Neural cell (in vitro differentiated cells): ENCODE results near the gene KRTAP10-6. TPM values are rescaled to one million over a fixed set of nuclear protein-coding genes. Genes with fewer than 3 reads are reported as not detected.
"Not testable (repeated sequence)": the region's sequence is repeated elsewhere in the genome, so short reads cannot be mapped to it uniquely, and the experiment has no call there.

Experiments used
- H2AFZ ChIP-seq: fragments of 200-600, 300-800 bp; sonication (generic), shearing (Covaris generic); 2 replicates; pipeline ENCODE4 v1.6.0; 2014; ENCODE audit warnings: low read depth, mild to moderate bottlenecking, antibody characterized with exemption, low read length, moderate library complexity
- H3F3A ChIP-seq: fragments of 200-600 bp; shearing (Covaris generic); 2 replicates; pipeline ENCODE4 v1.6.1; 2016; ENCODE audit warnings: mild to moderate bottlenecking, moderate library complexity, mixed read lengths, antibody characterized with exemption, low read length; ENCODE audit not compliant: insufficient read depth, poor library complexity, severe bottlenecking
- H3K27ac ChIP-seq: fragments of 200-600, 300-800 bp; sonication (generic), shearing (Covaris generic); 2 replicates; pipeline ENCODE4 v1.5.1; 2014; ENCODE audit warnings: mild to moderate bottlenecking, low read length, moderate library complexity
- H3K27me3 ChIP-seq: fragments of 300-800, 200-600 bp; sonication (generic), shearing (Covaris generic); 2 replicates; pipeline ENCODE4 v1.6.0; 2014; ENCODE audit warnings: mild to moderate bottlenecking, low read depth, low read length, moderate library complexity; ENCODE audit not compliant: insufficient read depth
- H3K36me3 ChIP-seq: fragments of 300-800, 200-600 bp; sonication (generic), shearing (Covaris generic); 2 replicates; pipeline ENCODE4 v1.5.1; 2014; ENCODE audit warnings: mild to moderate bottlenecking, antibody characterized with exemption, low read length, moderate library complexity; ENCODE audit not compliant: insufficient read depth
- H3K4me2 ChIP-seq: fragments of 300-800, 200-600 bp; sonication (generic), shearing (Covaris generic); 2 replicates; pipeline ENCODE4 v1.6.0; 2014; ENCODE audit warnings: mild to moderate bottlenecking, low read length
- H3K4me3 ChIP-seq: fragments of 300-800, 200-600 bp; sonication (generic), shearing (Covaris generic); 2 replicates; pipeline ENCODE4 v1.5.1; 2014; ENCODE audit warnings: mild to moderate bottlenecking, low read length, moderate library complexity
- H3K79me2 ChIP-seq: fragments of 200-600 bp; shearing (Covaris generic); replicated peaks from 2 replicates; pipeline ENCODE4 v1.6.0; 2014; ENCODE audit warnings: mild to moderate bottlenecking, low read length, moderate library complexity; ENCODE audit not compliant: insufficient read depth
- H3K9ac ChIP-seq: fragments of 300-800, 200-600 bp; sonication (generic), shearing (Covaris generic); 2 replicates; pipeline ENCODE4 v1.6.1; 2016; ENCODE audit warnings: mild to moderate bottlenecking, low read length, mixed read lengths
- H3K9me2 ChIP-seq: fragments of 200-600 bp; shearing (Covaris generic); 2 replicates; pipeline ENCODE4 v1.6.1; 2016; ENCODE audit warnings: mild to moderate bottlenecking, low read length, mixed read lengths; ENCODE audit not compliant: insufficient read depth
- H3K9me3 ChIP-seq: fragments of 200-600, 300-800 bp; sonication (generic), shearing (Covaris generic); 2 replicates; pipeline ENCODE4 v1.6.1; 2016; ENCODE audit warnings: mild to moderate bottlenecking, mixed run types, low read length, moderate library complexity, mixed read lengths
- H4K20me1 ChIP-seq: fragments of 200-600 bp; shearing (Covaris generic); 2 replicates; pipeline ENCODE4 v1.6.1; 2016; ENCODE audit warnings: mild to moderate bottlenecking, mixed run types; ENCODE audit not compliant: insufficient read depth
- EP300 ChIP-seq: fragments of 450-650 bp; conservative IDR thresholded peaks from 2 replicates; pipeline ENCODE4 v1.6.1; 2014; ENCODE audit warnings: antibody characterized with exemption, mild to moderate bottlenecking, moderate library complexity; ENCODE audit not compliant: poor library complexity, severe bottlenecking
- EZH2 ChIP-seq: fragments of 200-600, 300-800 bp; shearing (Covaris generic), sonication (generic); IDR thresholded peaks from 2 replicates; pipeline ENCODE4 v1.6.1; 2014; ENCODE audit warnings: antibody characterized with exemption, low read length, borderline replicate concordance, mild to moderate bottlenecking; ENCODE audit not compliant: insufficient read depth, poor library complexity, severe bottlenecking
- MXI1 ChIP-seq: fragments of 450-650 bp; conservative IDR thresholded peaks from 2 replicates; pipeline ENCODE4 v1.6.1; 2014; ENCODE audit warnings: antibody characterized with exemption, mild to moderate bottlenecking; ENCODE audit not compliant: poor library complexity, severe bottlenecking
- POLR2AphosphoS5 ChIP-seq: IDR thresholded peaks from 2 replicates; pipeline ENCODE4 v1.6.1; 2012
- RAD21 ChIP-seq: fragments of 450-650 bp; conservative IDR thresholded peaks from 2 replicates; pipeline ENCODE4 v1.6.1; 2014; ENCODE audit warnings: antibody characterized with exemption, mild to moderate bottlenecking, moderate library complexity
- REST ChIP-seq: IDR thresholded peaks from 2 replicates; pipeline ENCODE4 v1.6.1; 2012; ENCODE audit warnings: borderline replicate concordance
- SMC3 ChIP-seq: fragments of 450-650 bp; conservative IDR thresholded peaks from 2 replicates; pipeline ENCODE4 v1.6.1; 2014; ENCODE audit warnings: antibody characterized with exemption, mild to moderate bottlenecking, moderate library complexity; ENCODE audit not compliant: poor library complexity
- TAF1 ChIP-seq: IDR thresholded peaks from 2 replicates; pipeline ENCODE4 v1.6.1; 2012; ENCODE audit warnings: low read depth
- polyA plus RNA-seq: library from polyadenylated mRNA; depleted of rRNA; stranded (reverse); fragments of >200 nt; gene quantifications from 2 replicates; pipeline ENCODE4 v1.2.3, GENCODE V29; 2014
- TF ChIP-seq, protein P1 (sequence below): fragments of 450-650 bp; IDR thresholded peaks from 2 replicates; pipeline ENCODE4 v1.5.1; 2014; ENCODE audit warnings: antibody characterized with exemption, mild to moderate bottlenecking, moderate library complexity; ENCODE audit not compliant: poor library complexity, severe bottlenecking

Gene KRTAP10-6
- polyA plus RNA-seq, 1 donor from 2014 or later: not detected

DNA sequence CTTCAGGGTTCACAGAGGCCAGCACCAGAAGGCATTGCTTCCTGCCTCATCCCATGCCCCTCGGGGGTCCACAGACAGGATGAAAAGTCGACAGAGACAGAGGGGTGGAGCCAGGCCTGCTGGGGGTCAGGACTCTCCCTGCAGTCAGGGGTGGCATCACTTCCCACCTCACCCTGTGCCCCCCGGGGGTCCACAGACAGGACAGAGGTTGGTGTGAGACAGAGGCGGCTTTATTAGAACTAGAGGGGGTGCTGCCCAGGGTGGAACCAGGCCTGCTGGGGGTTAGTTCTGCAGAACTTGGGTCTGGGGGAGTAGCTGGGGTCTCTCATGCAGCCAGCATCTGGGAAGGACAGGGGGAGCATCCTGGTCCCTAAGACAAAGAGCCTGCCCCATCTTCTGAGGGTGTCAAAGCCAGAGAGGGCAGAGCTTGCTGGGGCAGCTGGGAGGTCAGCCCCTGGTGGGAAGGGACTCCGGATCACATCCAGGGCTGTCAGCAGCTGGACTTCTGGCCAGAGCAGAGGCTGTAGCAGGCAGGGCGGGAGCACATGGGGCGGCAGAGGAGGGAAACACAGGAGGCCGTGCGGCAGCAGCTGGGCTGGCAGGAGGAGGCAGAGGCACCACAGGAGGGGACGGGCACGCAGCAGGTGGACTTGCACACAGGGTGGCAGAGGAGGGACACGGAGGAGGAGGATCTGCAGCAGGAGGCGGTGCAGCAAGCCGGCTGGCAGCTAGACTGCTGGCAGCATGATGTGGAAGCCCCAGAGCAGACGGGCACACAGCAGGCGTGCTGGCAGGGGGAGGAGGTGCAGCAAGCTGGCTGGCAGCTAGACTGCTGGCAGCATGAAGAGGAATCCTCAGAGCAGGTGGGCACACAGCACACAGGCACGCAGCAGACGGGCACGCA is 1.2 kb downstream of the KRTAP10-6 start:
- H3K9ac ChIP-seq, H3K36me3 ChIP-seq, H4K20me1 ChIP-seq, H3K27me3 ChIP-seq, H3K4me3 ChIP-seq, H2AFZ ChIP-seq, H3K4me2 ChIP-seq, H3K9me3 ChIP-seq, H3K27ac ChIP-seq, H3F3A ChIP-seq, H3K9me2 ChIP-seq, H3K79me2 ChIP-seq: not testable (repeated sequence)

GRCh38 chr21:44590311-44590721 is 2.0 kb downstream of the KRTAP10-6 start:
- Histone ChIP-seq H3F3A (no peaks in the 10 kb centered on the region), H3K9me3 (no peaks in the 10 kb centered on the region), H3K27me3 (no peaks in the 10 kb centered on the region), H3K9ac (no peak overlapping the region), H2AFZ (no peak overlapping the region), H3K79me2 (no peaks in the 10 kb centered on the region), H3K9me2 (no peaks in the 10 kb centered on the region), H3K4me3 (no peak overlapping the region), H3K4me2 (no peak overlapping the region), H3K27ac (no peak overlapping the region), H3K36me3 (no peaks in the 10 kb centered on the region), H4K20me1 (no peaks in the 10 kb centered on the region)
- TF ChIP-seq SMC3 (no peak), RAD21 (no peak), EP300 (no peak), REST (no peak), EZH2 (no peak), POLR2AphosphoS5 (no peak), MXI1 (no peak), TAF1 (no peak)
- TF ChIP-seq, protein P1, sequence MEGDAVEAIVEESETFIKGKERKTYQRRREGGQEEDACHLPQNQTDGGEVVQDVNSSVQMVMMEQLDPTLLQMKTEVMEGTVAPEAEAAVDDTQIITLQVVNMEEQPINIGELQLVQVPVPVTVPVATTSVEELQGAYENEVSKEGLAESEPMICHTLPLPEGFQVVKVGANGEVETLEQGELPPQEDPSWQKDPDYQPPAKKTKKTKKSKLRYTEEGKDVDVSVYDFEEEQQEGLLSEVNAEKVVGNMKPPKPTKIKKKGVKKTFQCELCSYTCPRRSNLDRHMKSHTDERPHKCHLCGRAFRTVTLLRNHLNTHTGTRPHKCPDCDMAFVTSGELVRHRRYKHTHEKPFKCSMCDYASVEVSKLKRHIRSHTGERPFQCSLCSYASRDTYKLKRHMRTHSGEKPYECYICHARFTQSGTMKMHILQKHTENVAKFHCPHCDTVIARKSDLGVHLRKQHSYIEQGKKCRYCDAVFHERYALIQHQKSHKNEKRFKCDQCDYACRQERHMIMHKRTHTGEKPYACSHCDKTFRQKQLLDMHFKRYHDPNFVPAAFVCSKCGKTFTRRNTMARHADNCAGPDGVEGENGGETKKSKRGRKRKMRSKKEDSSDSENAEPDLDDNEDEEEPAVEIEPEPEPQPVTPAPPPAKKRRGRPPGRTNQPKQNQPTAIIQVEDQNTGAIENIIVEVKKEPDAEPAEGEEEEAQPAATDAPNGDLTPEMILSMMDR: no peak
